ENCODE results near the gene AK5. TPM values are rescaled to one million over a fixed set of nuclear protein-coding genes. Genes with fewer than 3 reads are reported as not detected.

The AK5 gene, protein sequence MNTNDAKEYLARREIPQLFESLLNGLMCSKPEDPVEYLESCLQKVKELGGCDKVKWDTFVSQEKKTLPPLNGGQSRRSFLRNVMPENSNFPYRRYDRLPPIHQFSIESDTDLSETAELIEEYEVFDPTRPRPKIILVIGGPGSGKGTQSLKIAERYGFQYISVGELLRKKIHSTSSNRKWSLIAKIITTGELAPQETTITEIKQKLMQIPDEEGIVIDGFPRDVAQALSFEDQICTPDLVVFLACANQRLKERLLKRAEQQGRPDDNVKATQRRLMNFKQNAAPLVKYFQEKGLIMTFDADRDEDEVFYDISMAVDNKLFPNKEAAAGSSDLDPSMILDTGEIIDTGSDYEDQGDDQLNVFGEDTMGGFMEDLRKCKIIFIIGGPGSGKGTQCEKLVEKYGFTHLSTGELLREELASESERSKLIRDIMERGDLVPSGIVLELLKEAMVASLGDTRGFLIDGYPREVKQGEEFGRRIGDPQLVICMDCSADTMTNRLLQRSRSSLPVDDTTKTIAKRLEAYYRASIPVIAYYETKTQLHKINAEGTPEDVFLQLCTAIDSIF
- total RNA-seq: 1 to 10 TPM; 4.6 to 5.6 TPM

DNA sequence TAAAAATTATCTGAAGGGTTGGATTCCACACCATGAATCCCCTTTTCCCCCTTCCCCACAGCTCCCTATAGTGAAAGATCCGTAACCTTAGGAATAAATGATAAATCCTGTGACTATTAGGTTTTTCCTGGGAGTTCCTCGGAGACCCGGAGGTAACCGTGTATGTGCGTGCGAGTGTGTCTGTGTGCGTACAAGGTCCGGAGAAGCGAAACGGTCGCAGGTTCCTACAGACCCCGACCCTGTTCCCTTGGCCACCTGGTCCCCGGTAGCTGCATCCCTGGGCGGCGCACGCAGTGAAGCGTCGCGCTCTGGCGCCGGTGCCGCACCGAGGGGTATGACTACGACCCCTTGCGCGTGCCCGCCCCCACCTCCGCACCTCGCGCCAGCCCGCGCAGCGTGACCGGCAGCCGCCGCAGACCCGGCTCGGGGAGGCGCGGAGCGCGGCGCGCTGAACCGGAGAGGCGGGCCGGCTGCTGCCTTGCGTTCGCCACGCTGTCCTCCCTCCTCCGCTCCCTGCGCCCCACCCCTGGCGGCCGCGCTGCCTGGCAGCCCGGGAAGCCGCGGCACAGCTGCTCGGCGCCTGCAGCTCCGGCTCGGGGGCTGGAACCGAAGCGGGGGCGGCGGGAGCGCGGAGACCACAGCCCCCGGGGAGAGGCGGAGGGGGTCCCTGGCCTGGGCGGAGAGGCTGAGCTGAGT lies at the start of gene AK5:
Gene AK5, plus strand, starts transcription at position 529 of the 696 bp plus-strand sequence. CDS start 295 bp downstream, outside the sequence.
- Mint-ChIP-seq H3K9me3 (no peaks in the 10 kb centered on the region), H3K4me3 (peak within 1 kb of the TSS; percentile 70), H3K27ac (peak within 1 kb of the TSS; percentile 19), H3K4me1 (ENCODE audit: low read depth) (peaks cover 22% of the 10 kb centered on the region), H3K36me3 (ENCODE audit: low read depth) (no peaks in the 10 kb centered on the region), H3K27me3 (peaks cover 2% of the 10 kb centered on the region)
- intact Hi-C loops (cut with micrococcal nuclease): no loop called here
- ChIA-PET CTCF (interaction anchor here (0.9 to 1.8 kb wide), 4 partner anchors 14 to 252 kb away, joined by 3 to 5 read pairs (median 4); no protein-coding TSS in a partner anchor), POLR2A (interaction anchor here (1.0 kb wide), 1 partner anchor 8 kb away, joined by 3 read pairs; no protein-coding TSS in a partner anchor)
- DNase-seq (peak; percentile 51), ATAC-seq (peak; percentile 79)
- TF ChIP-seq, protein P1, sequence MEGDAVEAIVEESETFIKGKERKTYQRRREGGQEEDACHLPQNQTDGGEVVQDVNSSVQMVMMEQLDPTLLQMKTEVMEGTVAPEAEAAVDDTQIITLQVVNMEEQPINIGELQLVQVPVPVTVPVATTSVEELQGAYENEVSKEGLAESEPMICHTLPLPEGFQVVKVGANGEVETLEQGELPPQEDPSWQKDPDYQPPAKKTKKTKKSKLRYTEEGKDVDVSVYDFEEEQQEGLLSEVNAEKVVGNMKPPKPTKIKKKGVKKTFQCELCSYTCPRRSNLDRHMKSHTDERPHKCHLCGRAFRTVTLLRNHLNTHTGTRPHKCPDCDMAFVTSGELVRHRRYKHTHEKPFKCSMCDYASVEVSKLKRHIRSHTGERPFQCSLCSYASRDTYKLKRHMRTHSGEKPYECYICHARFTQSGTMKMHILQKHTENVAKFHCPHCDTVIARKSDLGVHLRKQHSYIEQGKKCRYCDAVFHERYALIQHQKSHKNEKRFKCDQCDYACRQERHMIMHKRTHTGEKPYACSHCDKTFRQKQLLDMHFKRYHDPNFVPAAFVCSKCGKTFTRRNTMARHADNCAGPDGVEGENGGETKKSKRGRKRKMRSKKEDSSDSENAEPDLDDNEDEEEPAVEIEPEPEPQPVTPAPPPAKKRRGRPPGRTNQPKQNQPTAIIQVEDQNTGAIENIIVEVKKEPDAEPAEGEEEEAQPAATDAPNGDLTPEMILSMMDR (IDR thresholded peaks at IDR 0.05): no peak

DNA sequence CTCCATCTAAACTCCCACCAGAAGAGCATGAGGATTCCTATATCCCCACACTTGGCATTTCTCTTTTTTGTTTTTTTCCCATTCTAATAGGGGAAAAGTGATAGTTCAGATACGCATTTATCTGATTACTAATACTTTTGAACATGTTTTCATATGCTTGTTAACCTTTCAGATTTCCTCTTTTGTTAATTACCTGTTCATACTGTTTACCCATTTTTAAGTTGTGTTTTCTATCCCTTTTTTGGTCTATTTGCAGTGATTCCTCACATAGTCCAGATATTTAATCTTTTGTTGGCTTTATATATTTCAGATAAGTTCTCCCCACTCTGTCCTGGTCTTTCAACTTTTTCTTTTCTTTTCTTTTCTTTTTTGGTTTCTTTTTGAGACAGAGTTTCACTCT lies 49.0 kb upstream of the AK5 start:
- no peaks in the 10 kb centered on the region for H3K4me1 Mint-ChIP-seq (ENCODE audit: low read depth)
- intact Hi-C loops (cut with micrococcal nuclease): no loop called here
- POLR2A ChIA-PET: no interaction called here
- H3K27me3 Mint-ChIP-seq: no peaks in the 10 kb centered on the region
- TF ChIP-seq, protein P1 (IDR thresholded peaks at IDR 0.05): no peak
- H3K36me3 Mint-ChIP-seq (ENCODE audit: low read depth): peaks cover 3% of the 10 kb centered on the region
- CTCF ChIA-PET: no interaction called here
- DNase-seq (no peak), ATAC-seq (no peak)
- H3K9me3 Mint-ChIP-seq: peaks cover 11% of the 10 kb centered on the region
- H3K27ac Mint-ChIP-seq: no peak overlapping the region
- H3K4me3 Mint-ChIP-seq: no peak overlapping the region

DNA sequence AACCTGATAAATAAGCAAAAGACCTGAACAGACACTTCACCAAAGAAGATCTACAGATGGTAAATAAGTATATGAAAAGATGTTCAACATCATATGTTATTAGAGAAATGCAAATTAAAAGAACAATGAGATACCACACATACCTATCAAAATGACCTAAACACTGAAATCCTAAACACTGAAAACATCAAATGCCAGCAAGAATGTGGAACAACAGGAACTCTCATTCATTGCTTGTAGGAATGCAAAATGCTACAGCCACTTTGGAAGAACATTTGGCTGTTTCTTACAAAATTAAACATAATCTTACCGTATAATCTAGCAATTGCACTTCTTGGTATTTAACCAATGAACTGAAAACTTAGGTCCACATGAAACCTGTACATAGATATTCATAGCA lies 47.7 kb upstream of the AK5 start:
- TF ChIP-seq, protein P1 (IDR thresholded peaks at IDR 0.05): no peak
- peaks cover 2% of the 10 kb centered on the region for H3K4me1 Mint-ChIP-seq (ENCODE audit: low read depth)
- H3K4me3 Mint-ChIP-seq: no peak overlapping the region
- no peaks in the 10 kb centered on the region for H3K27me3 Mint-ChIP-seq
- H3K27ac Mint-ChIP-seq: no peak overlapping the region
- ATAC-seq: no peak
- peaks cover 3% of the 10 kb centered on the region for H3K36me3 Mint-ChIP-seq (ENCODE audit: low read depth)
- CTCF ChIA-PET: no interaction called here
- POLR2A ChIA-PET: no interaction called here
- intact Hi-C loops (cut with micrococcal nuclease): no loop called here
- no peak for DNase-seq
- peaks cover 11% of the 10 kb centered on the region for H3K9me3 Mint-ChIP-seq

DNA sequence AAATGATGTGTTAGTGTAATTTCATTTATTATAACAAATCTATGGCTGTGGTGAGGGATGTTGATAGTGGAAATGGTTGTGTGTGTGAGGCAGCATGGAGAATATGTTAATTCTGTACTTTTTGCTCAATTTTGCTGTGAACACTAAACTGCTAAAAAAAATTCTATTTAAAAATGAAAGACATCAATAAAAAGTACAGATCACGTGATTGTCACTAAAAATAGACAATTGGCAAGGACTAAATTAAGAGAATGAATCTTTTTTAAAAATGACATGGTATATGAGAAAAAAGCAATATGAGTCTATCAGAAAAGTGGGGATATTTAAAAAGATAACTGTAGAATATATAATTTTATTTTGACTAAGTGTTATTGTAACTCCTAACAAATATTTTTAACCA lies 46.9 kb upstream of the AK5 start:
- Mint-ChIP-seq H3K4me3 (no peak overlapping the region), H3K36me3 (ENCODE audit: low read depth) (peaks cover 3% of the 10 kb centered on the region), H3K27me3 (no peaks in the 10 kb centered on the region), H3K27ac (no peak overlapping the region), H3K4me1 (ENCODE audit: low read depth) (peaks cover 2% of the 10 kb centered on the region), H3K9me3 (peaks cover 11% of the 10 kb centered on the region)
- CTCF ChIA-PET: no interaction called here
- DNase-seq: no peak
- TF ChIP-seq, protein P1 (IDR thresholded peaks at IDR 0.05): no peak
- ATAC-seq: no peak
- intact Hi-C loops (cut with micrococcal nuclease): no loop called here
- POLR2A ChIA-PET: no interaction called here
